PFSK-1 (cell line): ENCODE data around the gene MTMR10. TPM values are rescaled to one million over a fixed set of nuclear protein-coding genes. Genes with fewer than 3 reads are reported as not detected.

ENCODE experiments used
- FOXP2 ChIP-seq: optimal IDR thresholded peaks from 2 replicates; pipeline ENCODE3; 2011; ENCODE audit warnings: borderline replicate concordance, control low read depth, inconsistent platforms; ENCODE audit not compliant: insufficient read depth; ENCODE audit errors: extremely low read length, extremely low read depth
- POLR2AphosphoS5 ChIP-seq: IDR thresholded peaks from 2 replicates; pipeline ENCODE4 v1.6.1; 2012; ENCODE audit warnings: low read depth, mild to moderate bottlenecking, control low read depth, low read length, moderate library complexity
- SIN3A ChIP-seq: IDR thresholded peaks from 2 replicates; pipeline ENCODE4 v1.6.1; 2012; ENCODE audit warnings: mild to moderate bottlenecking, low read length, moderate library complexity, borderline replicate concordance; ENCODE audit not compliant: insufficient read depth
- TAF1 ChIP-seq: IDR thresholded peaks from 2 replicates; pipeline ENCODE4 v1.6.1; 2012; ENCODE audit warnings: low read length, control low read depth, borderline replicate concordance; ENCODE audit not compliant: insufficient read depth
- polyA plus RNA-seq: library from polyadenylated mRNA; unstranded; fragments of >200 nt; gene quantifications from one replicate; pipeline ENCODE4 v1.2.1, GENCODE V29; 2012; ENCODE audit warnings: low read depth, missing spikeins; ENCODE audit not compliant: insufficient read length
- TF ChIP-seq, protein P1 (sequence below), 2 experiments: IDR thresholded peaks; 2 replicates each; pipeline versions ENCODE4 v1.6.1 to v1.8.0; 2011 to 2012; ENCODE audit warnings: low read depth in 2 of 2, low read length in 2 of 2, control low read depth in 1 of 2, inconsistent platforms in 1 of 2, mild to moderate bottlenecking in 1 of 2, moderate library complexity in 1 of 2; ENCODE audit not compliant: insufficient read depth in 1 of 2

The MTMR10 gene, protein sequence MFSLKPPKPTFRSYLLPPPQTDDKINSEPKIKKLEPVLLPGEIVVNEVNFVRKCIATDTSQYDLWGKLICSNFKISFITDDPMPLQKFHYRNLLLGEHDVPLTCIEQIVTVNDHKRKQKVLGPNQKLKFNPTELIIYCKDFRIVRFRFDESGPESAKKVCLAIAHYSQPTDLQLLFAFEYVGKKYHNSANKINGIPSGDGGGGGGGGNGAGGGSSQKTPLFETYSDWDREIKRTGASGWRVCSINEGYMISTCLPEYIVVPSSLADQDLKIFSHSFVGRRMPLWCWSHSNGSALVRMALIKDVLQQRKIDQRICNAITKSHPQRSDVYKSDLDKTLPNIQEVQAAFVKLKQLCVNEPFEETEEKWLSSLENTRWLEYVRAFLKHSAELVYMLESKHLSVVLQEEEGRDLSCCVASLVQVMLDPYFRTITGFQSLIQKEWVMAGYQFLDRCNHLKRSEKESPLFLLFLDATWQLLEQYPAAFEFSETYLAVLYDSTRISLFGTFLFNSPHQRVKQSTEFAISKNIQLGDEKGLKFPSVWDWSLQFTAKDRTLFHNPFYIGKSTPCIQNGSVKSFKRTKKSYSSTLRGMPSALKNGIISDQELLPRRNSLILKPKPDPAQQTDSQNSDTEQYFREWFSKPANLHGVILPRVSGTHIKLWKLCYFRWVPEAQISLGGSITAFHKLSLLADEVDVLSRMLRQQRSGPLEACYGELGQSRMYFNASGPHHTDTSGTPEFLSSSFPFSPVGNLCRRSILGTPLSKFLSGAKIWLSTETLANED
- 3.4 TPM for polyA plus RNA-seq

DNA sequence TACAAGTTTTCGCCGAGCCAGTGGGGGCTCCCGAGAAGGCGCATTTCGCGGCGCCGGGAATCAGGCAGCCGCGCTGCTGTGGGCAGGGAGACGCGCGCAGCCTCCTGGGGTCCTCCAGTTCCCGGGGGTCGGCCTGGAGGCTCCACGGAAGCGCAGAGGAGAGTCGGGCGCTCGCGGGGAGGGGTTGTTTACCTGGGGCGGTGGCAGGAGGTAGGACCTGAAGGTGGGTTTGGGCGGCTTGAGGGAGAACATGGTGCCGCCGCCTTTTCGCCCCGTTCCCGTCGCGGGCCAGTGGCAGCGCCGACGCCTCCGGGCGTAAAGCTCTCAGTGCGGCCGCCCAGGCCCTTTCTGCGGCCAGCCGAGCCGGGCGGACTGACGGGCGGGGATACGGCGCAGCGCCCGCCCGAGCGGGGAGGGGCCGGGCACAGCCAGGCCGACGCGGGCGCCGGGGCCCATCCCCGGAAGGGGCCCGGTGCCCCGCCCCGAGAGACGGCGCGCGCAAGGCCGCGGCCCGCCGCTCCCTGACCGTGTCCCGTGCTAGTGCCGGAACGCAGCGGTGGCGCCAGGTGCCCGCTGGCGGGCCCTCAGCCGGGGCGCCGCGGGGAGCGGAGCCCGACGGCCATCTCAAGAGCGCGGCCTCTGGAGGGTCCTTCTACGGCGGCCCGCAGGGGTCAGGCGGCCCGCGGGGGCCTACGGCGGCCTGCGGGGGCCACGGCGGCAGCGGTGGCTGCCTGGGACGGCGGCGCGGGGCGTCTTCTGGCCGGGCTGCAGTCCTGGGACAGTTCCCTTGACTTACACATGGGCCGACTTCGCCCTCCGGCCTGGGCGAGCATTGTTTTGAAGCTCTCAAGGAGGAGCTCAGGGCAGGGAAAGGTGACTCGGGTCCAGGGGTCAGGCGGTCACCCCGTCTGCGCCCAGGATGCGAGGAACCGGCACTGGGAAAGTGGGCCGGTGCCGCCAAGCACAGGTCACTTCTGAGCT, at the start of gene MTMR10:
TSS of gene MTMR10 (minus strand) at position 374 of the 981 bp plus-strand sequence. CDS start at position 252, 122 bp downstream.
- TF ChIP-seq SIN3A (0 out of 2 replicates have a peak, but pooled peaks have one; percentile 41), POLR2AphosphoS5 (peak; percentile 73), FOXP2 (no peak), TAF1 (0 out of 2 replicates have a peak, but pooled peaks have one; percentile 63)
- TF ChIP-seq, protein P1, sequence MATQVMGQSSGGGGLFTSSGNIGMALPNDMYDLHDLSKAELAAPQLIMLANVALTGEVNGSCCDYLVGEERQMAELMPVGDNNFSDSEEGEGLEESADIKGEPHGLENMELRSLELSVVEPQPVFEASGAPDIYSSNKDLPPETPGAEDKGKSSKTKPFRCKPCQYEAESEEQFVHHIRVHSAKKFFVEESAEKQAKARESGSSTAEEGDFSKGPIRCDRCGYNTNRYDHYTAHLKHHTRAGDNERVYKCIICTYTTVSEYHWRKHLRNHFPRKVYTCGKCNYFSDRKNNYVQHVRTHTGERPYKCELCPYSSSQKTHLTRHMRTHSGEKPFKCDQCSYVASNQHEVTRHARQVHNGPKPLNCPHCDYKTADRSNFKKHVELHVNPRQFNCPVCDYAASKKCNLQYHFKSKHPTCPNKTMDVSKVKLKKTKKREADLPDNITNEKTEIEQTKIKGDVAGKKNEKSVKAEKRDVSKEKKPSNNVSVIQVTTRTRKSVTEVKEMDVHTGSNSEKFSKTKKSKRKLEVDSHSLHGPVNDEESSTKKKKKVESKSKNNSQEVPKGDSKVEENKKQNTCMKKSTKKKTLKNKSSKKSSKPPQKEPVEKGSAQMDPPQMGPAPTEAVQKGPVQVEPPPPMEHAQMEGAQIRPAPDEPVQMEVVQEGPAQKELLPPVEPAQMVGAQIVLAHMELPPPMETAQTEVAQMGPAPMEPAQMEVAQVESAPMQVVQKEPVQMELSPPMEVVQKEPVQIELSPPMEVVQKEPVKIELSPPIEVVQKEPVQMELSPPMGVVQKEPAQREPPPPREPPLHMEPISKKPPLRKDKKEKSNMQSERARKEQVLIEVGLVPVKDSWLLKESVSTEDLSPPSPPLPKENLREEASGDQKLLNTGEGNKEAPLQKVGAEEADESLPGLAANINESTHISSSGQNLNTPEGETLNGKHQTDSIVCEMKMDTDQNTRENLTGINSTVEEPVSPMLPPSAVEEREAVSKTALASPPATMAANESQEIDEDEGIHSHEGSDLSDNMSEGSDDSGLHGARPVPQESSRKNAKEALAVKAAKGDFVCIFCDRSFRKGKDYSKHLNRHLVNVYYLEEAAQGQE (IDR thresholded peaks at IDR 0.05; ENCODE audit: insufficient read depth in 1 of 2, low read depth in 2 of 2, low read length in 2 of 2) = 0 out of 4 replicates have a peak, but pooled peaks of 1 of the 2 experiments have one; percentile 28

DNA sequence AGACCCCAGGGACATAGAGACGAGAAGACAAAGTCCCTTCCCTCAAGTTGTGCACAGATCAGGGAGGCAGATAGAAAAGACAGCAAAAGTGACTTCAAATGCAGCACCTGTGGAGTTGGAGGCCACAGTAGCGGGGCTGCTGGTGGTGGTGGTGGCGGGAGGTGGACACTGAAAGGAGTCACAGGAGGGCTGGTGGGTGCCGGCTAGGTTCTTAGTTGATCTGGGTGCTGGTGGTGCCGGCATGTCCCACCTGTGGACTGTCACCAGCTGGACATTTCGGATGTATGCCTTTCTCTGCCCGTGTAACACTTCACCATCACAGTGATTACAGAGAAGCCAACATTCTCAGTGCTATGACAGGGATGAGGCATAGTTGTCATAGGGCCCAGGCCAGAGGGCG, 49.2 kb upstream of the MTMR10 start:
- TF ChIP-seq POLR2AphosphoS5 (no peak), TAF1 (no peak), SIN3A (no peak), FOXP2 (no peak)
- TF ChIP-seq, protein P1 (IDR thresholded peaks at IDR 0.05; ENCODE audit: insufficient read depth in 1 of 2, low read depth in 2 of 2, low read length in 2 of 2) = no peak

DNA sequence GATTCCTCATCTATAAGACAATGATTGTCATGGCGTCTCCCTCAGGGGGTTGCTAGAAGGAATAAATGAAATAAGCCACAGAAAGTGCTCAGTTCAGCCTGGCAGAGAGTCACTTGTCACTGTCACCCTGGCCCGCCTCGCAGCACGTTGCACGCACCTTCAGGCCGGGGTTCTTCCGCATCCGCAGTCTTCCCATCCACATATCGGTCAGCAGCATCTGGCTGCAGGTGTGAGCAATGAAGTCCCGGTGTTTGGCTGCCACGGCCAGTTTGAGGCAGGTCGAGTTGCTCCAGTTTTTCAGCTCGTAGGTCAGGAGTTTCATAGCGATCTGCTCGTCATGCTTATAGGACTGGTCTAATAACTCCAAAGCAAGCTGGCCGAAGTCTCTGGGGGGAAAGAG, 48.5 kb upstream of the MTMR10 start:
- TF ChIP-seq FOXP2 (no peak), SIN3A (no peak), TAF1 (no peak), POLR2AphosphoS5 (no peak)
- TF ChIP-seq, protein P1 (IDR thresholded peaks at IDR 0.05; ENCODE audit: insufficient read depth in 1 of 2, low read depth in 2 of 2, low read length in 2 of 2) = no peak

DNA sequence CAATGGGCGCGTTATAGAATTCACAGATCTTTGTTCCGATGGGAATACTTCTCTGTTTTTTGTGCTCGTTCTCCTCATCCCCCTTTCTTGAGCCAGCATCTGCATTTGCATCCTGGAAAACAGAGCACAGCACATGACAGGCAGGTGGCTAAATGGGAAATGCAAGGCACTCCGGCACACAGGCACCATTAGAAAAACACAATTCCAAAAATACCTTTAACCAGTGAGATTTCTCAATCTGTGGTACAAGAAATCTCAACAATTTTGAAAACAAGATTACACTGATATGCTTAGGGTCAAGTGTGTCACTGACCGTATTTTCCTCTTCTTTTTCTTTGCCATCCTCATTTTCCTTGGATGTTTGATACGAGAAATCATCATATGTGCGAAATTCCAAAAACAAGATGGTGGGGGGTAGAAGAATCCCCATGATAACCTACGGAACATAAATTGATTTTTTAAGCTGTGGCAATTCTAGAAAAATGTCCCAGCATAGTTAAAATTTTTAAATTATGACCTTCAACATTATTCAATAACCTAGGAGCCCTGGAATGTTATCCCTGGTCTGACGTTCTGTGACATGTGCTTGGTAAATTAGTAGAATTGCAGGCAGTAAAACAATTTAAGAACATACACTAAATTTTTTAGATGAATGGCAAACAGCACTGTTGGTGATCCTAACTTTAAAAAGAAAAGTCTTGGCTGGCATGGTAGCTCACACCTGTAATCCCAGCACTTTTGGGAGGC, 46.5 kb upstream of the MTMR10 start:
- TF ChIP-seq SIN3A (no peak), FOXP2 (no peak), POLR2AphosphoS5 (no peak), TAF1 (no peak)
- TF ChIP-seq, protein P1 (IDR thresholded peaks at IDR 0.05; ENCODE audit: insufficient read depth in 1 of 2, low read depth in 2 of 2, low read length in 2 of 2) = no peak
